AML-193 (cell line): ENCODE results near the gene FRMD3.
A peak's percentile ranks its signal among the peaks of the same experiment; 100 is the strongest.

Source experiments
- DNase-seq, 2 experiments: peaks; one replicate each; lab custom pipeline; 2025; lab: John Stamatoyannopoulos, UW

Gene FRMD3

GRCh38 chr9:83538172-83538889 is at the start of gene FRMD3:
FRMD3 (minus strand) TSS chr9:83538401; CDS start chr9:83538231, 170 bp downstream.
- peak; percentile 45 to 53 for DNase-seq

GRCh38 chr9:83584995-83585394 is 46.8 kb upstream of the FRMD3 start:
- DNase-seq: no peak

- DNase-seq: peak; percentile 15 to 34
Observed at GRCh38 chr9:83583151-83584014, 45.2 kb upstream of the FRMD3 start.

- no peak for DNase-seq
Observed at GRCh38 chr9:83582029-83582428, 43.8 kb upstream of the FRMD3 start.

DNA sequence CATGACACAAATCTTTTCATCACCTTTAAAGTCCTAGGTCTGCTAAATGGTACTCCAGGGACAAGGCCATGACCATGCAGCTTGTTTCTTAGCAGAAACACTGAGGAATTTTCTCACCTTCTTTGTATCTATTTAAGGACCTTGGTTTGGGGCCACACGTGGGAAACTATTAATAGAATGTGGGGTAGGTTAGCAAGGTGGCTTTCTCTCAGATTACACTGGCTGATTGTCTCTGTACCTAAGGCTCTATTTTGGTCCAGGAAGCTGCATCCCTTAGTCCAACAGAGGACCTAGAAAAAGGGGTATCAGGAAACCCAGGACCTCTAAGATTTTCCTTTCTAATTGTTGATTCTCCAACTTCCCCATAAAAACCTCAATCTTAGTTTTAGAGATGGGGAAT is 36.3 kb upstream of the FRMD3 start:
- DNase-seq: no peak

- no peak for DNase-seq
Observed at GRCh38 chr9:83572524-83572923, 34.3 kb upstream of the FRMD3 start.

GRCh38 chr9:83570359-83570758 is 32.2 kb upstream of the FRMD3 start:
- DNase-seq: no peak

- peak; percentile 45 to 66 for DNase-seq
Observed at GRCh38 chr9:83569326-83569725, 31.1 kb upstream of the FRMD3 start.

DNA sequence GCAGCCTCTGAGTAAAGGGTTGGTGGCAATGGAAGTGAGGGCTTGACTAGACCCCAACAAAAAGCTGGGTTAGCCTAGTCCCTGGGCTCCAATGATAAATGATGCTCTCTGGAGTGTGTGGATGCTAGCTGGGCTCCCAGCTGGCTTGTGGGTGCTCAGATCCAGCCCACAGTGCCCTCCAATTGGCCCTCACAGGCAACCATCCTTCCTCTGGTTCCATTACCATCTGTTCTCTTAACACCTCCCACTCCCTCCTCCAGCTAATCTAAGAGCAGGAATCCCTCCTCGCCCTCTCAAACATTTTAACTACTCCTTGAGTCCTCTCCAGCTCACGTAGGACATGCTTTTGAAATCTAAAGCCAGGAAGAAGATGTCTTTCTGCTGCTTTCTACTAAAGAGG is 25.2 kb upstream of the FRMD3 start:
- DNase-seq: no peak

DNA sequence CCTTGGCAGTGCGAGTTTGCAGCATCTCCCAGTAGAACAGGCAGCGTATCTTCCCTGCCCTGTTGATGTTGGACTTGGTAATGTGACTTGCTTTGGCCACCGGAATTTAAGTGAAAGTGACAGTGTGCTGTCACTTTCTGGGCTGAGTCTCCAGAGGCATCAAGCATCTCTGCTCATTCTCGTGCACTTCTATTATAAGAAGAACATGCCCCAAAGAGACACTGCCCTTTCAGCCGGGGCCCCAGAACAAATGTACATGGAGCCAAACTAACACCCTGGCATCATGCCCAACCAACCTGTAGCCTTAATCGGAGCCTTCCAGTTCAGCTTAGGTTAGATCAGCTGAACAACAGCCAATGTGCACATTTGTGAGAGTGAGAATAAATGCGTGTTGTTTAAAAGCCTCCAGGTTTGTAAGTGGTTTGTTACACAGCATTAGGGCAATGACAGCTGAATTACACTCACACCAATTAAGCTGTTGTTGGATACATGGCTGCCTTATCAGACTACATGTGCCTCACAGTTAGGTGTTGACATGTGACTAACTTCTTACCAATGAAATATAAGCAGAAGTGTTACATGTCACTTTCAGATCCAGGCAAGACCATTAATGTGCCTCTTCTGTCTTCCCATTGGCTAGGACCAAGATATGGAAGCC is 22.1 kb upstream of the FRMD3 start:
- no peak for DNase-seq

GRCh38 chr9:83557771-83558170 is 19.6 kb upstream of the FRMD3 start:
- no peak for DNase-seq

DNA sequence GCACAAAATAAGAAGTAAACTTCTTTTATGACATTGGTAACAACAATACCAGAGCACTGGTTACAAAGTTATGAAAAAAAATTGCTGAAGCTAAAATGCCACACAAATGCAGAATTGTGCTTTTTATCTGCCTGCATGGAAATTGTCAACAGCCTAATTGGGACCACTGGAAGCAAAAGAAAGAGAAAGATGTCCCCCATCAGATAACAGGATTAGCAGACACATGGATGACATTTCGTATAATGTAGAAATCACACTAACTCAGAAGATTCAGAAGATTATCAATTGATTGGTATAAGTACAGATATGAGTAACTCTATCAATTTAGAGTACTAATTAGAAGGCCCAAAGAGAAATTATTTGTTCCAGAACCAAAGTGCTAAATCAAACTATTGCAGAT is 19.1 kb upstream of the FRMD3 start:
- DNase-seq: no peak

DNA sequence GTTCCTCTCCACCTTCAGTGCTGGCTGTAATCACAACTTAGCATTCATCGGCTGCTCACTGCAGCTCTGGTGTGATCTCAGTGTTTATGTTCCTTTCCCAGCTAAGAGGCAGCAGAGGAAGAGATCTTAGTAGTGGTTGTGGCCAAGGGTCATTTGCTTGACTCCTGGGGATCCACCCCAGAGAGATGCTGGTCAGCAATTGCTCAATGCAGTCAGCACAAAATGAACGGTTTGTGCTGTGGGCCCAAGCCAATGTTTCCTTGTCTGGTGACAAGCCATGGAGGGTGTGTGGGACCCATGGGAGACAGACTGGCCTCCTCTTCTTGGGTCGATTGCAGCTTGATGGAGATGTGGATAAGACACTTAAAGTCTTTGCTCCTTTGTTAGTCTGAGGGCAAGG is 16.1 kb upstream of the FRMD3 start:
- no peak for DNase-seq

GRCh38 chr9:83544002-83544698 is 5.9 kb upstream of the FRMD3 start:
- peak; percentile 84 for DNase-seq

DNA sequence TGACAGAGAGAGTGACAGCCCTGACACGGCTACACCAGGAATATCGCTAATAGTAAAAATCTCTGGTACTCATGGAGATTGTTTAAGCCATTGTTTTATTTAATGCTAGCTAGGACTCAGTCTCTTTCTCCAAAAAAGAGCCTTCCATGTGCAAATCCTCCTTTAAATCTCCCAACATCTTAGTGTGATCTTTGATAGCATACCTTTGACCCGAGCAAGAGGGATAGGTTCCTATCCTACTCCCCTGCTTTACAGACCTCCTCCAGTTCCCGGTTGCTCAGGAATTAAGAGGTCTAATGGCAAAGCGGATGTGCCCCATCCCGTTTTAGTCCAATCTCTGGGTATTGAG is 663 bp upstream of the FRMD3 start:
- no peak for DNase-seq

- no peak for DNase-seq
Observed at GRCh38 chr9:83537331-83538171, 650 bp downstream of the FRMD3 start.

DNA sequence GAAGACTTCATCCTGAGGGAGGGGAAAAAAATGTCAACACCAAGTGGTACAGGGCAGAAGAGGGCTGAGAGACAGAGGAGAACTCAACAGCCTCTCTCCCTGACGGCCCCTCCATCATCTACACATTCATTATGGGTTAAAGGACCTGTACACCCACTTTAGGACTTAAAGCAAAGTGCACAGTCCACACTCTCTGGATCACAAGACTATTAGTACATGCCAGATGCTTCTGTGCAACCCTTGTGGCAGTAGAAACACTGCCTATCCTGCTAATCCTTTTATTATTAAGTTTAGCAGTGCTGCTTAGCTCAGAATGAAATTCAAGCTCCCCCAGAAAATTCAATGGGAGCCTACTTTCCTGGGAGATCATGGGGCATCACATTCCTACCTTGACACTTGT is 1.9 kb downstream of the FRMD3 start:
- DNase-seq: no peak

- DNase-seq: no peak
Observed at GRCh38 chr9:83535736-83536135, 2.5 kb downstream of the FRMD3 start.

DNA sequence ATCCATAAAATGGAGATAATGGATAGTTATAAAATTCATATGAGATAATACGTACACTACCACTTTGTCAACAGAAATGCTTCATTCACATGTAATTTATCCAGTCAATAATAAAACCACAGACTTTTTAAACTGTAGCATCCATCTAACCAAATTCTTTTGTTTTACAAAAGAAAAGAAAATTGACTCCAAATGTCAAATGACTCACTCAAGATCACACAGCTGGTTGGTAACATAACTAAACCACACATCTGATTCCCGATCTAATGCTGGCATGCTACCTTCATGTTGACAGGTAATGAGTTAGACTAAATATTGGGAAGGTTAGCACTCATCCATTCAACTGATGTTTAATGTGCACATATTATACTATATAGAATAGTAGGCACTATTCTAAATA is 4.9 kb downstream of the FRMD3 start:
- no peak for DNase-seq

DNA sequence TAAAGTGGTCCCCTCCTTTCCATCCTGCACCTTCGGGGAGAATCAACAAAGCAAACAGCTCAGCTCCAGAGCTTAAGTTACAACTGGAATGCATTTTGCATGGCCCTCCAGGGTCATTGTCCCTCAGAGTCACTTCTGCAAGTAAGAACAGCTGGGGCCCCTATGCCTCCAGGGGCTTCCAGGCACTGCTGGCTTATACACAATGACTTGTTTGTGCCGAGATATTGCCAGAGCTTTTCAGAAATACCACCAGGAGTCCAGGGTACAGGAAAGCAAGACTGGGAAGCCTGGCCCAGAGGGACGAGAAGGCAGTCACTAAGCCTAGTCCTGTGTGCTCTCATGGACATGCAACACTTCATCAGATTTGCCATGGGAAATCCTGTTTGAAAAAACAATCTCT is 11.3 kb downstream of the FRMD3 start:
- DNase-seq: no peak

DNA sequence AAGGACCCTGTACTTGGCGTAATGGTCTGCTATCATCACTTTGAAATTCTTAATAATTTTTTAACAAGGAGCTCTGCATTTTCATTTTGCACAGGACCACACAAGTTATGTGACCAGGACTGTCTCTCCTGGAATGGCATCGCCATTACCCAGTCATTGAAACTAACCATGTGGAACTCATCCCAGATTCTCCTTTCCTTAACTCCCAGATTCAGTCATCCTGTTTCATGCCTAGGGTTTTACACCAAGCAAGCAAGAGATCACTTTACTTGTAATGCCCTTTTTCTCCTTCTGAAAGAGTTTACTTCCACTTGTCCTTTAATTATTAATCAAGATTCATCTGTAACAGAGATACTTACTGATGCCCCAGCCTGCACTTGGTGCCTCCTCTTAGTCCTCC is 12.0 kb downstream of the FRMD3 start:
- no peak for DNase-seq
